Left ventricle myocardium inferior (tissue), 1 donor: ENCODE measurements around the gene PCYT2. TPM values are rescaled to one million over a fixed set of nuclear protein-coding genes. Genes with fewer than 3 reads are reported as not detected.

ENCODE experiments used
- DNase-seq: peaks from one replicate; pipeline ENCODE4 v3.0.0-alpha.2; 2020
- H3K27ac ChIP-seq: fragments of 200-600 bp; replicated peaks from 2 replicates; pipeline ENCODE4 v1.8.0; 2021
- H3K27me3 ChIP-seq: fragments of 200-600 bp; 2 replicates; pipeline ENCODE4 v1.8.0; 2021; ENCODE audit warnings: low read depth
- H3K36me3 ChIP-seq: fragments of 200-600 bp; 2 replicates; pipeline ENCODE4 v1.8.0; 2021
- H3K4me1 ChIP-seq: fragments of 200-600 bp; 2 replicates; pipeline ENCODE4 v1.8.0; 2021
- H3K4me3 ChIP-seq: fragments of 200-600 bp; 2 replicates; pipeline ENCODE4 v1.8.0; 2021; ENCODE audit warnings: mild to moderate bottlenecking, moderate library complexity
- H3K9me3 ChIP-seq: fragments of 200-600 bp; replicated peaks from 2 replicates; pipeline ENCODE4 v1.8.0; 2021
- CTCF ChIP-seq: fragments of 200-600 bp; IDR thresholded peaks from 2 replicates; pipeline ENCODE4 v1.8.0; 2021; ENCODE audit warnings: antibody characterized with exemption, mild to moderate bottlenecking, borderline replicate concordance
- intact Hi-C: fragments of 100-400 bp; cut with micrococcal nuclease; formaldehyde crosslinking; loops from one replicate; pipeline ENCODE4 v1.11.0; 2022
- total RNA-seq: library from RNA; stranded (reverse); fragmentation: NEBNext Ultra II Directional; extraction: Animal tissue kit (Norgen Biotek cat#: 25700); gene quantifications from one replicate; pipeline ENCODE4 v1.2.1, GENCODE V29; 2021
- donor health status: DM: no; HTN: yes; CAD: no; lungs with severe emphysema.

Gene PCYT2
- total RNA-seq, 1 donor from 2014 or later, result 48.1 TPM

DNA sequence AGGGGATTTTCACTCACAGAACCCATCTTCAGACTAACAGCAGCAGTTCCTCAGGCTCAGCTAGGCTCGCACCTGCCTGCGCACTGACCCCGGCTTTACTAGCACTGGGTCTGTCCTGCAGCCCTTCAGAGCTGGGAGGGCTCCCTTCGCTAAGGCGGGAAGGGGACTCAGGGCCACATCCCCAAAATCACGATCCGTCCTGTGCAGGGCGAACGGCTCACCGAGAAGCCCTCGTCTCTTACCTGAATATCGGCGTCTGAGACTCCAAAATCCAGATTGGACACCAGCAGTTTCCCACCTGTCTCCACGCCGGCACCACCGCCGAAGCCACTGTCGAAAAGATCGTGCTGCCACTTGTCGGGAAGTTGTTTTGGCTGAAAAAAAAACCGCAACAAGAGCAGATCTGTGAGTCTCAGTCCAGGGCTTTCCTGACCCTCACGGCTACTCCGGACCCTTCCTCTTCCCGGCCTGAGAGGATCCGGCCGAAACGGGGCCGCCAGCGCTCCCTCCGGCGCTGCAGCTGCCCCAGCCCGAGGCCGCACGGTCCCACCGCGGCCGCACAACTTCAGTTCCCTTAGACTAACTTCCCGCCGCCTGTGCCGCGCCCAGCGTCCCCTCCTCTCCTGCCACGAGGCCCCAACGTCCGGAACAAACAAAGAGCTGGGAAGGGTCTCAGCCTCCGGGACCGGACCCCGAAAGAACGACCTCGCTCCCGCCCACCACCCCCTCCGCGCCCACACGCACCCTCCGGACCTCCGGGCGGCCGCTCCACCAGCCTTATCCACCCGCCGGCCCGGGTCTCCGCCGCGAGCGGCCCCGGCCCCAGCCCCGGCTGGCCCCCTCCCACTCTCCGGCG lies 20.5 kb downstream of the PCYT2 start:
- Histone ChIP-seq H3K9me3 (no peaks in the 10 kb centered on the region), H3K4me3 (peak overlapping the region; percentile 94), H3K4me1 (peaks cover 49% of the 10 kb centered on the region), H3K27ac (peak overlapping the region; percentile 93), H3K27me3 (no peaks in the 10 kb centered on the region), H3K36me3 (peaks cover 65% of the 10 kb centered on the region)
- no peak for DNase-seq
- no peak for TF ChIP-seq CTCF
- intact Hi-C loops, result no loop called here

GRCh38 chr17:81889602-81890001 lies 21.6 kb downstream of the PCYT2 start:
- Histone ChIP-seq H3K27ac (no peak overlapping the region), H3K9me3 (no peaks in the 10 kb centered on the region), H3K4me3 (peak overlapping the region; percentile 94), H3K27me3 (no peaks in the 10 kb centered on the region), H3K36me3 (peaks cover 59% of the 10 kb centered on the region), H3K4me1 (peaks cover 60% of the 10 kb centered on the region)
- no peak for TF ChIP-seq CTCF
- DNase-seq, result no peak
- intact Hi-C loops, result no loop called here

DNA sequence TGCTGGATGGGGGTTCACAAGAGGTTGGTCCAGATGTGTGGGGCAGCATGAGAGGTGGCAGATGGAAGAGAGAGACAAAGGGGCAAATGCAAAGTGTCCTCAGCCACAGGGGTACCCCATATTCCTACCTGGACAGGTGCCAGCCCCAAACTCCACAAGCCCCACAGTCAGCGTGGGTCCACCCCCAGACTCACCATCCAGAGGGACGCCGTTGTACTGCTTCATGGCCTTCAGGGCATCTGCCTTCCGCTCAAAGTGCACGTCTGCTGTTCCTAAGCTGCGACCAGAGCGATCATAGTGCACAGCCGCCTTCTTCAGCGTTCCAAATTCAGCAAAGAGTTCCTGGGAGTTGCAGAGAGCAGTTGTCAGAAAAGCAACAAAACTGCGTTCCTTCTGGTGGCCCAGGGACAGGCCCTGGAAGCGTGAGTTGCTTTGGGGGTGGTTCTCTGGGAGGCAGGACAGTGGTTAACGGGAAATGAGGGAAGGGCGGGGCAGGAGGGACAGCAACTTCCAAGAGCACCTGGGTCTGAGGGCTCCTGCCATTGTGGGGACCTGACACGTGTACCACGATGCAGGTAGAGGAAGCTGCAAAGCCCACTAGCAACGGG lies 22.1 kb downstream of the PCYT2 start:
- no peak for TF ChIP-seq CTCF
- H3K4me1 ChIP-seq, result peaks cover 64% of the 10 kb centered on the region
- H3K27me3 ChIP-seq, result no peaks in the 10 kb centered on the region
- intact Hi-C loops, result no loop called here
- peaks cover 54% of the 10 kb centered on the region for H3K36me3 ChIP-seq
- H3K4me3 ChIP-seq, result peak overlapping the region; percentile 94
- DNase-seq, result no peak
- H3K9me3 ChIP-seq, result no peaks in the 10 kb centered on the region
- H3K27ac ChIP-seq, result no peak overlapping the region

DNA sequence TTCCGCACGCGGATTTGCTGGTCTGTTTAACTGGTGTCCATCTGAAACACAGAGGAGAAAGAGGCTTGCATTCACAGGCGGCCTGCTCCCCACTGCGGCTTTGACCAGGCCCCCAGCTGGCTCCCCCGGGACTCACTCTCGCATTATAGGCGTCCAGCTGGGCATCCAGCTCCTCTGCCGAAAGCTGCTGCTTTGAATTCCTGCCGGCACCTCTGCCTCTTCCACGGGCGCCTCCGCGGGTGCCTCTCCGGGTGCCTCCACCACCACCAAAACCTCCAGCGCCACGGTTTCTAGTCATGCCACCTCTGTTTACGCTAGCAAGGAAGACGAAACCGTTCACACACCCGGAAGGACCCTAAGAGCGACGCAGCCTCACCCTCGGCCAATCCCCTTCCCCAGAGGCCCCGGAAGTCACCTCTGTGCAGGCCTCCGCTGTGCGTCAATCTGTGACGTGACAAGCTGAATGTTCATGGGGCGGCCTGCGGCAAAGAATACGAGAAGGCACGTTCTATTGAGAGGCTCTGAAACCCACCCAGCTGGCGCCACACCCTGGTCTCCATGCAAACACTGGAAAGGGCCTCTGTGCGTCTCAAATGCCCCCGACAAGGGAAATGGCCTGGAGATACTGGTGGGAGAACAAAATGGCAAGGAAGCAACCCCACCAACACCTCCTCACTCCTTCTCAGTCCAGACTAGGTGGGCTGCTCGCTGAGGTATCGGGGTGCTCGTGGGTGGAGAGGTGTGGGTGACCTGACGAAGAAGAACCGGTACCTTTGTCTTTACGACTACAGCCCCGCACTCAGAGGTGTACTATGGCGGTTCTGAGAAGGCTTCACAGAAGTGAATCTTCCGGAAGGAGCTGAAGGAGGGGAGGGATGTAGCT lies 22.9 kb downstream of the PCYT2 start:
- H3K27me3 ChIP-seq, result no peaks in the 10 kb centered on the region
- H3K36me3 ChIP-seq, result peaks cover 55% of the 10 kb centered on the region
- H3K4me3 ChIP-seq, result no peak overlapping the region
- no peak for TF ChIP-seq CTCF
- intact Hi-C loops, result no loop called here
- no peak for DNase-seq
- no peak overlapping the region for H3K27ac ChIP-seq
- H3K9me3 ChIP-seq, result no peaks in the 10 kb centered on the region
- H3K4me1 ChIP-seq, result peaks cover 62% of the 10 kb centered on the region

- Histone ChIP-seq H3K4me3 (no peak overlapping the region), H3K27ac (no peak overlapping the region), H3K4me1 (peaks cover 44% of the 10 kb centered on the region), H3K9me3 (no peaks in the 10 kb centered on the region), H3K36me3 (peaks cover 74% of the 10 kb centered on the region), H3K27me3 (no peaks in the 10 kb centered on the region)
- intact Hi-C loops, result no loop called here
- TF ChIP-seq CTCF, result no peak
- no peak for DNase-seq
Observed at GRCh38 chr17:81885869-81886548, 25.2 kb downstream of the PCYT2 start.
